HG02943 (cell line): Measurements from ENCODE around the gene ATP4B.

ENCODE experiments used
- ATAC-seq: cut with Tn5 transposase; IDR thresholded peaks from one replicate; pipeline ENCODE4 v1.9.1; 2021; ENCODE audit warnings: mild to moderate bottlenecking, low read depth, moderate library complexity; ENCODE audit not compliant: unreplicated experiment

The ATP4B gene

DNA sequence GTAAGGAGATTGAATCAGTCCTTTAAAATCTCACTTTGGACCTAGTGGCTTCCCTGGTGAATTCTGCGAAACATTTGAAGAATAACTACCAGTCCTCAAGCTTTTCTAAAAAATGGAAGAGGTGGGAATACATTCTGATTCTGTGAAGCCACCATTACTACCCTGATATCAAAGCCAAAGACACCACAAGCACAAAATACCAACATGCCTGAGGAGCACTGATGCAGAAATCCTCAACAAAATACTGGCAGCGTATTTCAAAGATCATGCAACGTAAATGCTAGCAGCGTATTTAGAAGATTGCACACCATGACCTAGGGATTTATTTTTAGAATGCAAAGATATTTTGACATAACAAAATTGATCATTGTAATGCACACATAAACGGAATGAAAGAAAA is 14.4 kb downstream of the ATP4B start:
- ATAC-seq: no peak

DNA sequence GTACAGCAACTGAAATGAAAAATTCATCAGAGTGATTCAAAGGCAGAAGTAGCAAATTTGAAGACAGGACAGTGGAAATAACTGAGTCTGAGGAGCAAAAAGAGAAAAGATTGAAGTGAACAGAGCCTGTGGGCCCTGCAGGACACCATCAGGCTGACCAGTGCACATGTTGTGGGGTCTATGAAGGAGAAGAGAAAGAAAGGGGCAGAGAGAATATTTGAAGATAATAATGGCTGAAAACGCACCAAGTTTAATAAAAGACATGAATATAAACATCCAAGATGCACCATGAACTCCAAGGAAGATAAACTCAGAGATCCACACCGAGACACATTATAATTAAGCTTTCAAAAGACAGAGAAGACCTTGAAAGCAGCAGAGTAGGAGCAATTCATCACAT is 15.4 kb downstream of the ATP4B start:
- no peak for ATAC-seq

DNA sequence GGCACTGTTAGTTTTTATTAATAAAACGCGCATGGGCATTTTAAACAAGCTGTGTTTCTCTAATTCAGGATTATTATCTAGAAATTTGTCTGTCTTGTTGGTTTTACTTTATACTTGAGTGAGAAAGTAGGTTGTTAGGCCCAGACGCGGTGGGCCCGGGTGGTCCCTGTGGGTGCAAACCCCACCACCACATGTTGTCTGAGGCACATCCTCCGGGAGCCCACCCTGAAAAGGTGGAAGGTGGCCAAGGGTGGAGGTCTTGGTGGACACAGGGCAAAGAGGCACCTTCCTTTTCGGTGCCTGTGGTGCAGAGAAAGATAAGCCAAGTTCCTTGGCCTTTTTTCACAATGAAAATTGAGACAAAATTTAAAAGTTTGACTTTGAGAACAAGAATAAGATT is 16.6 kb downstream of the ATP4B start:
- no peak for ATAC-seq

DNA sequence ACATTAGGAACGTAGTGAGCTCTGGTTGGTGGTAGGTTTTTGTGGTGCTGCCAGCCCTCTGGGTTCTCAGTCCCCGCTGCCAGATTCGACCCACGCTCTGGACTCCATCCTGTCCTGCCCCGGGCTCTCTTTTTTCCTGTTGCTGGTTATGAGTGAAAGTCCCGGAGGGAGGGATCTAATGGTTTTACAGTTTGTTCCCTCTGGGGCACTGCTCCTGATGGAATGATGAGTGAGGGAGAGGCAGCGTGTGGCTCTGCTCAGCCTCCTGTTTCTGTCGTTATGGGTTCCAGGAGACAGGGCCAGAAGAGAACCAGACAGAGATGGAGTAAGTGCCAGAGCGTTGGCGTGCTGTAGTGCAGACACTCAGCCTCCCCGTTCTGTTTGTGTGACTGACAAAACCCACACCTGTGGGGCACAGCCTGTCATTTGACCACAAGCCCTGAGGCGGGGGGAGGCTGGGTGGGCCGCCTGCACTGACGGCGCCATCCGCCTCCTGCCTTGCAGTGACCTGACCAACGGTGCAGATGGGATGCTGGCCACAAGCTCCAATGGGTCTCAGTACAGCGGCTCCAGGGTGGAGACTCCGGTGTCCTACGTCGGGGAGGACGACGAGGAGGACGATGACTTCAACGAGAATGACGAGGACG is 18.3 kb downstream of the ATP4B start:
- ATAC-seq: no peak

DNA sequence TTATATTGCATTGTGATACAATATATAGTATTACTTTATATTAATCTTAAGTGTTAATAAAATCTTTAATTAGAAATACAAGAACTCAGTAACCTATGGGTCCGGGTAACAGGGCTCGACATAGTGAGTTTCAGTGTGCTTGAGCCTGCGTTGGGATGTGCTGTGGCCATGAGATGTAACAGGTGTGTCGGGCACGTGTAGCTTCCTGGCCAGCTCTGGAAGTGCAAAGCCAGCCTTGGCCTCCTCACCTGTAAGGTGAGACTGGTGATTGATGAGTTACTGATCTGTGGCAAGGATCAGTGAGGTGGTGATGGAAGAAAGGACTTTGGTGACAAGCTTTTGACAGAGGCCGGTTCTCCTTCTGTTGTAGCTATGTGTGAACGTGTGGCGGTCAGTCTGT is 19.2 kb downstream of the ATP4B start:
- ATAC-seq: no peak

DNA sequence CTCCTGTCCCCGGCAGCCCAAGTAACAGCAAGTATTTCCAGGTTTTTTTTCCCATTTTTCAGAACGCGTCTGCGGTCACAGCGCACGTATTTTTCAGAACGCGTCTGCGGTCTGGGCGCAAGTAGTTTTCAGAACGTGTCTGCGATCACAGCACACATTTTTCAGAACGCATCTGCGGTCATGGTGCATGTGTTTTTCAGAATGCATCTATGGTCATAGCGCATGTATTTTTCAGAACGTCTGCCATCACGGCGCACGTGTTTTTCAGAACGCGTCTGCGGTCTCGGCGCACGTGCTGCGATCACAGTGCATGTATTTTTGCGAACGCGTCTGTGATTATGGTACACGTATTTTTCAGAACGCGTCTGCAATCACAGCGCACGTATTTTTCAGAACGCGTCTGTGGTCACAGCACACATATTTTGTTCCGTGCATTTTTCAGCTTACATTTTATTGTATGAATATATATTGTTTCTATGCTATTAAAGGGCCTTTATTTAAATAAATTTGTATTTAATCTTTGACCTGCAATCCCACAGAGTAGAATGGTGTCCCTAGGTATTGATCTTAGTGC is 19.7 kb downstream of the ATP4B start:
- ATAC-seq: no peak

DNA sequence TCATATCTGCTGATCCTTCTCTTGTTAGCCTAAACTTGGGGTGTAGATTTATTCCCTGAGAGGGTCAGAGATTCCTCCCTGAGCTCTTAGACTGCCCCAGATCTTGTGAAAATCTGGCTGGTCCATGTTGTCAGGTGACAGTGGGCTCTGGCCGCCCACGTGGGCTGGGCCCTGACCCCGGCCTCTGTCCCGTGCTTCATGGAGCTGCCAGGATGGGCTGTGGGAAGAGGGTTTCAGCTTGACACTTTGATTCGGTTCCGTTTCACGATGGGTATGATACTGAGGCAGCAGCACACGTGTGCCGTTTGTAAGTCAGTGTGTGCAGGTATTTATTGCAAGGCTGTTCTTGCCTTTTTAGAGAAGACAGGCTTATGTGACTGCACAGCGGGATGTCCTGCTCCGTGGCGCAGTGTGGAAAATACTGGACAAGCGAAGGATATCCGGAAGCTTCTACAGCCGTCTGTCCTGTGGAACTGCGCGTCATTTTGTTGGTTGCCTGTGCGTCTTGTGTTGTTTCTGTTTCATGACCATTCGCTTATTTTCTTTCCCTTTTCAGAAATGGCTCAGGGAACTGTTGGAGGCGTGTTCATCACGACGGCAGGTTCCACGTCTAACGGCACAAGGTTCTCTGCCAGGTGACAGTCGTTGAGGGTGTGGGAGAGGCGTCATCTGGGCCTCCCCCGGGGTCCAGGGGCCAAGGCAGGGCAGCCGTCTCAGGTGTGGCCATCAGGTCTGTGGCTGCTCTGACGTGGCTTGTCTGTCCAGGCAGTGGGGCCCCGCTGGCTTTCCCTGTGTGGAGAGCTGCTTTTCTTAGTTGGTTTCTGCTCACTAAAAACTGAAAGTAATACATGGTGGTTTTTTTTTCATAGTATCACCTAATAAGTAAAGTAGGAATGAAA is 20.5 kb downstream of the ATP4B start:
- ATAC-seq: no peak

DNA sequence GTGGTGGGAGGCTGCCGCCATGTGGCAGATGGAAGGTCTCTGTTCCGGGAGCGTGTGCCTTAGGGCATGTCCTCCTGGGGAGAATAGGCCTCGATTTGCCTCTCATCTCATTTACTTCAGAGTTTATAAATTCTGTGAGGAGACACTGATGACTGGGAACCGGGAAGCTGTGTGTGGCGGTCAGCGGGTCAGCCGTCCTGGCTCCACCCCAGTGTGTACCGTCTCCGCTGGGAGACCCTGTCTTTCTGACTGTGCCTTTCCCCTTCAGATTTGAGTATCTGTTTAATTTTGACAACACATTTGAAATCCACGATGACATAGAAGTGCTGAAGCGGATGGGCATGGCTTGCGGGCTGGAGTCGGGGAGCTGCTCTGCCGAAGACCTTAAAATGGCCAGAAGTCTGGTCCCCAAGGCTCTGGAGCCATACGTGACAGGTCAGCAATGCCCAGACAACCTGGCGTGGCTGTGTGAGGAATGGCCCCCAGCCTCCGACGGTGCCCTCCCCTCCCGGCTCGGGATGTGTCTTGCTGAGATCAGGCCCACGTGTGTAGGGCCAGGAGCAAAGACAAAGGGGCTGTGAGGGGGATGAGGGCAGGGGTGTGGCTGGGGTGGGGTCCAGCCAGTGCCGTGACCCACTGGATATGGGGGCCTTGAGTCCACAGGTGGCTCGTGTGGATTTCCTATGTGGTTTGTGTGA is 21.6 kb downstream of the ATP4B start:
- ATAC-seq: no peak

DNA sequence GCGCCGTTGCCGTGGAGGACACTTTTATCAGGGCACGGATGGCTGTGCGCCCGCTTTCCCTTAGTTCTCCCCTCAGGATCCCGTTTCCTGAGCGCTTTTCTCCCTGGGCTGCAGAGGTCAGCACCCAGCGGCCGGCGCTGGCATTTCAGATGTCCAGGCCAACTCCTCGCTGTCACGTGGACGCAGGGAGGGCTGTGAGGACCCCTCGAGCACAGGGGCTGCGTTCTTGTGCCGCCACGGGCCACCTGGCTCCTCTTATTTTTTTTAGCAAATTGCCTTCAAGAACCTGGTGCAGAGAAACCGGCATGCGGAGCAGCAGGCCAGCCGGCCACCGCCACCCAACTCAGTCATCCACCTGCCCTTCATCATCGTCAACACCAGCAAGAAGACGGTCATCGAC is 22.3 kb downstream of the ATP4B start:
- no peak for ATAC-seq

DNA sequence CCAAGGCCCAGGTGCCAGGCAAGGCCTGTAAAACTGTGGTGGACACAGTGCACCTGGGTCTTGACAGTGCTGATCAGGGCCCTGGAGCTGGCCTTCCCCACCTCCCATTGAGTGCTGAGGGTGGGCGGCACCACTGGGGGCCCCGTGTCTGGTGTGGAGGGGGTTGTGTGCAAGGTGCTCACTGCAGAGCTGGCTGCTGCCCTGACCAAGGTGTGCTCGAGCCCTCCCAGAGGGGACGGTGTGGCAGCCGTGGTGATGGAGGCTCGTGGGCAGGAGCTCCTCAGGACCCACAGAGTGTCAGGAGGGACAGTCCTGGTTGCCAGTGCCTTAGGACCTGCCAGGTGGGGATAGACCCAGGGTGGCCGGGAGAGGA is 23.0 kb downstream of the ATP4B start:
- no peak for ATAC-seq

DNA sequence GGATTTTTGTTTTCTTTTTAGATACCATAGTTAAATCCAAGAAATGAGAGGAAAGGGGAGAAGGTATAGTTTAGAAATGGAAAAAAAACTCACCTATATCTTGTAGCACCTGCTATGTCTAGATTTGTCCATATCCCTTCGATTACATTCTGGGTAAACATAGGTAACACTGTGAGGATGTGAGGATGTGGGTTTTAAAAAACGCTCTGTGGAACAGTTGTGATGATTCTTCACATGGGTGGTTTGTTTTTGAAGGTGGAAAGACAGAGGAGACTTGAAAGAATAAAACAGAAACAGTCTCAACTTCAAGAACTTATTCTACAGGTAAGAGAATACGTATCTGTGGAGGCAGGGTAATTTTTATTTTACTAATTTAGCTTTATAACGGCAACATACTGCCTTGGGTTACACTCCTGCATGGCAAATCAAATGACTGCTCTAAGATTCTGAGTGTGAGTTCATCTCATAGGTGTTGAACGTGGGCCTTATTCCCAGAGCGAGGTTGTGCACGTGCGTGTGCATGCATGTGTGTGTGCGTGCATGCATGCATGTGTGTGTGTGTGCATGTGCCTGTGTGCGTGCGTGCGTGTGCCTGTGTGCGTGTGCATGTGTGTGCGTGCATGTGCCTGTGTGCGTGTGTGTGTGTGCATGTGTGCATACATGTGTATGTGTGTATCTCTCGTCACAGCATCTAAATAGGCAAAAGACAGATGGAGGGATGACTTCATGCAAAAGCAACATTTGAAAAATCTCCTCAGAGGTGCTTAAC is 23.5 kb downstream of the ATP4B start:
- ATAC-seq: no peak

DNA sequence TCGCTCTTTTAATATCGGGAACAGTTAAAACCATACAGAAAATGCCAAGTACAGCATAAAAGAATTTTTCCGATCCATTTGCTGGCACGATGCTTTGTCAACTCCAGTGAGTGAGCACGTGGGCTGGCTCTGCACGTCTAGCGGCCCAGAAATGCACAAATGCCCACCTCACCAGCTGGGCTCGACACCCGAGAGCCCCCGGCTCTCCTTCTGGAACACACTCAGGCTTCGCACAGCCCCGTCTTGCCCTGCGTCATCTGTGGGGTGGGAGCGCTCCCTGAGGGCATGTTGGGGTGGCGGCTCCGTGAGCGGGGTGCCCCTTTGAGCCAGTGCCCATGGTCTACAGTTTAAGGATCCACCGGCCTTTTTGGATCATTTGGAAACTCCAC is 24.5 kb downstream of the ATP4B start:
- ATAC-seq: no peak

DNA sequence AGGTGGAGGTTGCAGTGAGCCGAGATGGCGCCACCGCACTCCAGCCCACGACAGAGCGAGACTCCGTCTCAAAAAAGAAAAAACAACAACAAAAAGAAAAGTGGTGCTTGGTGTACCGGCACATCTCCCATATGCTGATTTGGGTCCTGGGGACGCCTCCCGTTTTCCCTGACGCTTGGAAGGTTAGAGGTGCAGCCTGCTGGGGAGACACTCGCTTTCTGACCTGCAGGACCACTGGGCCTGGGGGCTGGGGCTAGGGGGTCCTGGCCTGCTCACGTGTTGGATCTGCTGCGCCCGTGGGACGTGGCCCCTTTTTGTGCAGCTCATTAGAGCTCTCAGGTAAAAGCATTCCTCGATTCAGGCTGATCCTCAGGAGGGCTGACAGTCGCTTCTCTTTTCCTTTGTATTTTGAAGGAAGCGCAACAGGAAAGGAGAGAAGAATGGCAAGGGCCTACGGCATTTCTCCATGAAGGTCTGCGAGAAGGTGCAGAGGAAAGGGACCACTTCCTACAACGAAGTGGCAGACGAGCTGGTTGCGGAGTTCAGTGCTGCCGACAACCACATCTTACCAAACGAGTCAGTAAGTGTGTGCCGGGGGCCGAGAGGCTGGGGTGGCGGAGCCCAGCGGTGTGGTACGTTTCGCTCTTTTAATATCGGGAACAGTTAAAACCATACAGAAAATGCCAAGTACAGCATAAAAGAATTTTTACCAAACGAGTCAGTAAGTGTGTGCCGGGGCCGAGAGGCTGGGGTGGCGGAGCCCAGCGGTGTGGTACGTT is 25.1 kb downstream of the ATP4B start:
- ATAC-seq: no peak

DNA sequence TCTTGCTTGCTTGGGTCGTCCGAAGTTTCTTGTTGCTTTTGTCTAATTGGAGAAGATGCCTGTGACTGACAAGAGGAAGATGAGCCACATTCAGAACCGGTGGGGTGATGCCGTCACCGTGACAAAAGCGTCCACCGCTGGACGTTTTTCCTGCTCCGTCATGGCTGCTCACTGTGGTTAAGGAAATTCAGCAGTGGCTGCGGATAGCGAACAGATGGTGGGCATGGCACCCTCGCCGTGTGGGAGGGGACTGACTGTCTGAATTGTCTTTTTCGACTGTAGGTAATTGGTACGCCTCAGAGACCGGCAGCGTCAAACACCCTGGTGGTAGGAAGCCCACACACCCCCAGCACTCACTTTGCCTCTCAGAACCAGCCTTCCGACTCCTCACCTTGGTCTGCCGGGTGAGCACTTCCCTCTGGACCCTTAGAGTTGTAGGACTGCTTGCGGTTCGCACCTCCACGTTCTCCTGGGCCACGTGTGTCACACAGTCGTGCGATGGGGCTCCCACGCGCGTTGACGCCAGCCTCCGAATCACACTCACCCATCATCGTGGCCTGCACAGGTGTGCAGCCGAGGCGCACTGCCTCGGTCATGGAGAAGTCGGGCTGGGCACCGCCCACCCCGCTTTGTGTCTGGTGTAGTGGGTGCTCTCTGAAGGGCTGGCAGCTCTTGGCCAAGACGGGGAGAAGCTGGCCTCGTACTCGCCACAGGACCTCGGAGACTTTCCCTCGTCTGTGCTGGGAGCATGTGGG is 26.5 kb downstream of the ATP4B start:
- ATAC-seq: no peak

DNA sequence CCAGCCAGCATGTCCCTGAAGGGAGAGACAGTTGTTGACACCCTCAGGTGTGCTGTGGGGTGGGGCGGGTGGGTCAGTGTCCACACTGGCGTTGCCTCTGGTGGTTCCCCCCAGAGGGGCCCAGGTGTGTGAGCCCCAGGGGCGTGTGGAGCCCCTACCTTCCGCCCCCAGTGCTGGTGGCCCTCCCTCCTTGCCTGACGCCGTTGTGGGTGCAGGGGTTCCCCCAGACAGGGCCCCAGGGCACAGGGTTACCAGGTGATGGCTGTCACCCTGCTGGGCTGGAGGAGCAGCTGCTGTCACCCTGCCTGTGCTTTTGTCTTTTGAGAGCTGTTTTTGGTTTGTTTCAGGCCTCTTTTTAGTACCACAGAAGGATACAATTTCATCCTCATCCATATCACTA is 27.2 kb downstream of the ATP4B start:
- ATAC-seq: no peak

DNA sequence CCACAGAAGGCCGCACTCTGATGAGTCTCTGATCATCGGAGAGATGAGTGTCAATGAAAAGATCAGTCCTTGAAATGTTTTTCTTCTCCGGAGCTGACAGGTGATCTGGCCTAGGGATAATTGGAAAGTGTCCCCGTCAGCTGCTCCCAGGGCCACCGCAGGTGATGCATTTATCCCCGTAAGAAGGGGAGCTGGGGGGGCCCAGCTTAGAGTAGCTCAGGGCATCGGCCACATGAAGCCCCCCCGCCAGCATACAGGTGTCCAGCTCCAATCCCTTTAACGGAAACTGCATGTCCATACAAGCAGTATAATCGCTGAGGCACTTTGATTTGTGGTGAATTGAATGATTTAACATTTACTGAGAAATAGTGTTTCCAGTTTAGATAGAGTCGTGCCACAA is 27.7 kb downstream of the ATP4B start:
- no peak for ATAC-seq

DNA sequence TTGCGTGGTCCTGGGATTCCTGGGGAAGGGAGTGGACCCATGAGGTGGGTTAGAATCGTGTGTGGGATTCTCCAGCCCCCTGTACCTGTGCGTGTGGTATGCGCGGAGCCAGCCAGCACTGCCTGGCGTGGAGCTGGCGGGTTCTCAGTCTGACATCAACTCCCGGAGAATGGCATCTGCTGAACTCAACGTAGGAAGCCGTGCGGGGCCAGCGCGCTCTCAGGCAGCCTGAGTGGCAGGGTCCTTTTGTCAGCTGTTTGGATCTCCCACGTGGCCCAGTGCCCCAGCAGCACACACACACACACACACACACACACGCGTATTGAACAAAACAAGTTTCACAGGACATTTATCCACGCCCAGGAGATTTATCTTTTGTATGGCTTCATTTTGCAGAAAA is 28.1 kb downstream of the ATP4B start:
- no peak for ATAC-seq

DNA sequence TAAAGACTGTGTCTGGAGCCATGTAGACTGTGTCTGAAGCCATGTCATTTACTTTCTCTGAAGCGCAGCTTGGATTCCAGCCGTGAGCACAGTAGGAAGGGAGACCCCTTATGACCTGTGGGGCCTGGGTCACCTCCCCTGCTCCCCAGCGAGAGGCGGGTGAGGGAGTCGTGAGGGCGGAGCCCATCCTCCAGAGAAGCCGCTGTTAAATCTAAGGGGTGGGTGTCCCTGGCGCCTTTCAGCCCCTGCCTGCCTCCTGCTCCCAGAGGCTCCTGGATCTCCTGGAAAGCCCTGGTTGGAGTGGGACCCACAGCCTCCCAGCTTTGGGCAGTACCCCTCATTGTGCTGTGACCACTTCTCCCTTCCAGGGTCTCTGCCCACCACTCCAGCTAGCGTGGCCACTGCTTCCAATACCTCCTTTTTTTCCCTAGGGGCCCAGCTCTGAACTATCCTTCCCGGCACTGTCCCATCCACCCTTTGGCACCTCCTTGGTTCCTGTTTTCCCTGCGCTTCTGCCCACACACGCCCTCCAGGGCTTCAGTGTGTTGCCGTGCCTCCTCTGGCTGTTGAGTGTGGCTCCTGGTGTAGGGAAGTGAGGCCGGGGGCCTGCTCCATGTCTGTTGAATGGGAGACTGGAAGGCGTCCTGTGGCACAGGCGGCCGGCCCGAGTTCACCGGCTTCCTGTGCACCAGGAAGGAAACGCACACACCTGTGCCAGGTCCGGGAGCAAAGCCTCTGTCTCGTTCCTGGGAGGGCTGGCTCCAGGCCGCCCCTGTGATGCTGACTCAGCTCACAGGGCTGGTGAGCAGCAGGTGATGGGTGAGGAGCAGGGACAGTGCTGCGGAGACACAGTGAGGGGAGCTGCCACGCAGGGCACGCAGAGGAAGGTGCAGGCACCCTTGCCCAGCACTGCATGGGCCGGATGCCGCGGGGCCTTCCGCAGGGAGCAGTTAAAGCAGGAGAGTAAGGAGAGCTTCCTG is 29.4 kb downstream of the ATP4B start:
- ATAC-seq: no peak
